NK-92 (cell line): Measurements from ENCODE around the gene GPR34.
"Not testable (repeated sequence)": the region's sequence is repeated elsewhere in the genome, so short reads cannot be mapped to it uniquely, and the experiment has no call there.

Source experiments
- DNase-seq: peaks from one replicate; lab custom pipeline; 2025; ENCODE audit not compliant: unreplicated experiment; lab: John Stamatoyannopoulos, UW

Gene GPR34

DNA sequence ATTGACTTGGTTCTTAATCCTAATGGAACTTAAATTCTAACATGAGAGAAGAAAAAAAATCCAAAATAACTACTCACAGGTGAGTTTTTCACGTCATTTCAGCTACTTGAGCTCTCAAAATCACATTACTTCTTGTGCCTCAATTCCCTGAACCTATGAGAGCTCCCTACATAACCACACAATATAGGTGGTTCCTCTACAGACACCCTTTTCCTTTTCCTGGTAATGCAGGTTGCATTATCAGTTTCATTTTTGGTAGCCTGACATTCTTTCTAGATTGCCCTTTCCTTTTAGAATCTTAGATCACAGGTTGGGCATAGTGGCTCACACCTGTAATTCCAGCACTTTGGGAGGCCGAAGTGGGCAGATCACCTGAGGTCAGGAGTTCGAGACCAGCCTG is 4.3 kb downstream of the GPR34 start:
- DNase-seq: no peak

DNA sequence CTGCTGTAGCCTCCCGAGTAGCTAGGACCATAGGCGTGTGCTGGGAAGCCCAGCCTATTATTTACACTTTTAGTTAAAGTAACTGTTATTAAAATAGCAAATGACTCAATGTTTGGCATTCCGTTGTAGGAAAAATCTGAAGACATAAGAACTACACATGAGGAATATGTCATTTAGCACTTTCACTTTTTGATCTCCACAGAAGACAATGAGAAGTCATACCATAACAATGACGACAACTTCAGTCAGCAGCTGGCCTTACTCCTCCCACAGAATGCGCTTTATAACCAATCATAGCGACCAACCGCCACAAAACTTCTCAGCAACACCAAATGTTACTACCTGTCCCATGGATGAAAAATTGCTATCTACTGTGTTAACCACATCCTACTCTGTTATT is 6.7 kb downstream of the GPR34 start:
- DNase-seq: no peak

DNA sequence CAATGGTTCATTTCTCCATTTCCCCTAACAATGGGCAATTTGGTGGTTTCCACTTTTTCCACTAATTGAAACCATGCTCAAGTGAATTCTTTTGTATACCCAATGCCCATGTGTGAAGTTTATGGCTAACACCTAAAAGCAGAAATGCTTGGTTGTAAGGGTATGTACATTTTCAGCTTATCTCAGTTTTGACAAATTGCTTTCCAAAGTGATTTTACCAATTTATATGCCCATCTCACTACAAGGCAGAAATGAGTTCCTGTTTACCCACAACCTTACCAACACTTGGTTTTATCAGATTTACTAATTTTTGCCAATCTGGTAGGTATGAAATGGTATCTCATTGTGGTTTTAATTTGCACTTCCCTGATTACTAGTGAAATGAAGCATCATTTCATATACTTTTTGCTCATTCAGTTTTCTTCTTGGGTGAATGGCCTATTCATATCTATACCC is 14.8 kb downstream of the GPR34 start:
- no peak for DNase-seq

DNA sequence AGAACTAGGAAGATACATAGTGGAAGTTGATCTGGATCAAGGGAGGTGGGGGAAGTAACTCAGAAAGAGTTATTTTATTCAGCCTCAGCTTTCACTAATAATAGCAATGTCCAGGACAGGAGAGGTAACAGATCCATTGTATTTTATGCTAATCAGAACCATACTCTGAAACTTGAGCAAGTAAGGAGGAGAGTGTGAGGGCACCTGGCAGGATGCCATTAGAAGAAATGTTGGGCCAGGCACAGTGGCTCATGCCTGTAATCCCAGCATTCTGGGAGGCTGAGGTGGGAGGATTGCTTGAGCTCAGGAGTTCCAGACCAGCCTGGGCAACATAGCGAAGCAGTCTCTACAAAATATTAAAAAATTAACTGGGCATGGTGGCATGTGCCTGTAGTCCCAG is 16.3 kb downstream of the GPR34 start:
- DNase-seq: no peak

DNA sequence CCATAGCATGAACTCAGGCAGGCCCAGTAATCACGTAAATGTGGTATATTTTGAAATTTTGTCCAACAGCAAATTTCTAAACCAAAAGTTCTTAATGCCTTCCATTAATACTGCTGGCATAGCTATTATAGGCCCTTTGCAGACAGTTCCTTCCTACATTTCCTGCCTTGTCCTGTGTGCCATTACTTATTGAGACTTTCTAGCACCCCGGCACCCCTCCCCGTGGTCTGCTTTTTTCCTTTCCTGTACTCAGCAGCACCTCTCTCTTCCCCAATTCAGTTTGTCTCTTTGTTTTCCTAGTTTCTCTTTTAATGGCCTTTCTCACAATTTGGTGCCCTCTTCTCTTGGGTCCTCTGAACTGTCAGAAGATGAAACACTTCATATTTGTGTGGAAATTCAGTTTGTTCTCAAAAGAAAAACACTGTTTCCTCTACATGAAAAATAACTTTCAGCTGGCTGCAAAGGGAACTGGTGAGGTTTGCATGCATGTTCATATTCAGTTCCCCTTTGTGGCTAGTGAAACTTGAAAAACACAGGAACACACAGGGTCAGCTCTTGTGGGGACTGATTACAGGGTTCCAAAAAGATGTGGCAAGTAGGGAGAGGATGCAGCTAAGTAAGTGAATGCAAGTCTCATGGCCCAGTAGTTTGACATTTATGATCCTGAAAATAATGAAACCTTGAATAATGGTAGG is 17.1 kb downstream of the GPR34 start:
- no peak for DNase-seq

DNA sequence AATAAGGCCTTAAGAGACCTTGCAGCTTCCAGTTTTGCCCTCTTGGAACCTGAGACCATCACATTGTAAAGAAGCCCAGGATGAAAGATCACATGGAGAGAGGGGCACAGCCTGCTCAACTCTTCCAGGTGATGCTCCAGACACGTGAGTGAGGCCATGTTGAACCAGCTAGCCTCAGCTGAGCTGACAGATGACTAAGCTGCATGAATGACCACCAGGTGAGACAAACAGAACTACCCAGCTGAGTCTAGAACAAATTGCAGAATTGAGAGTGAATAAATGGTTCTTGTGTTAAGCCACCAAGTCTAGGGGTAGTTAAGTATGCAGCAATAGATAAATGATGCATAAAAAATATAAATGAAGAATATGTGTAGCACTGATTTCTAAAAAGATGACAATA is 18.4 kb downstream of the GPR34 start:
- no peak for DNase-seq

DNA sequence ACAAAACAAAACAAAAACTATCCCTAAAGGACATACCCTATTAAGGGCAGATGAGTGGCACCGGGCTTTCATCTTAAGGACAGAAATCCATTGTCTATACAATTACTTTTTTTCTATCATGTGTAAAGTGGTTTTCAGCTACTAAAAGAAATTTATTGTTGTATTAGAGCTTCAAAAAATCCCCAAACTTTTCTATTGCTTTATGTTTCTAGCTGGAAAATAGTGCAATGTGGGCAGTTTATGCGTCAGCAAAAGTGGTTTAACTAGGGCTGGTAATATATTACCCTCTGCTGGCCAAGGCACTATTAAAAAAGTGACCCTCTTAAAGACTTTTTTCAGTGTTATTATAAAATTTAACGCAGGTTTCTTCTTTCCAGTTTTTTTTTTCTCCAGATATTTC is 19.7 kb downstream of the GPR34 start:
- no peak for DNase-seq

DNA sequence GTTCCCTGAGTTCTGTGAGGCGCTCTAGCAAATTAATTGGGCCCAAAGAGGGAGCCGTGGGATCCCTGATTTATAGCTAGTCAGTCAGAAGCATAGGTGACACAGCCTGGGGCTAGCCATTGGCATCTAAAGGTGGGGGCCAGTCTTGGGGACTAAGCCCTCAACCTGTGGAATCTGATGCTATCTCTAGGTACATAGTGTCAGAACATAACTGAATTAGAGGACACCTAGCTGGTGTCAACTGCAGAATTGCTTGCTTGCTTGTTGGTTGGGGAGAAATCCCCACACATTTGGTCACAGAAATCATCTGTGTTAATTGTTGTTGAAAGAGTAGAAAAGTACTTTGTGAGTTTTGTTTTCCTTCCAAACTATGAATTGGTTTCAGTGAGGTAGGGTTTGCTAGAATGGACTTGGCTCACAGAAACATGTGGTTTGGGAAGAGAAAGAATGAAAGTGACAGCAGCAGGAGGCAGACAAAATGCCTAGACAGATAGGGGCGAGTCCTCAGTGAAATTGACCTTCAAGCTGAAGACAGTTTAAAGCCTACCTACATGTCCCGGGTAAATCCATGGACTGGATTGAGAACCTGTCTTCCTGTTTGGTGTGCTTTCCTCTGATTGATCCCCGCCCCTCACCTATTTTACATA is 22.4 kb downstream of the GPR34 start:
- DNase-seq: no peak

DNA sequence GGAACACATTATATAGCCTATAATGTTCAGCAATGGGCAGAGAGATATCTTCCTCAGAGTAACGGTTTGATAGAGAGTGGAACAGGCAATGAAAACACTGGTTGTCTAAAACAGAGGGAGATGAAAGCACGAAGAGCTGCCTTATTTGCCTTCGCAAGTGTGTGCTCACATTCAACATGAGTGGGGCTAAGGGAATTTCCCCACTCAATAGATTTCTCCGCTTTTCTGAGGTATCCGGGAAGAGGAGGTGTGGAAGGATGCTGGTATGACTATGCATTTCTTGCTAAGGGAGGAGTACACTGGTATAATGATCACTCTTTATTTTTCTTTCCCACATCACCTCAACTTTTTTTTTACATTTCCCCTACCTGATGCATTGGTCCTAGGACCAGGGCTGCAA is 27.4 kb downstream of the GPR34 start:
- DNase-seq: no peak

DNA sequence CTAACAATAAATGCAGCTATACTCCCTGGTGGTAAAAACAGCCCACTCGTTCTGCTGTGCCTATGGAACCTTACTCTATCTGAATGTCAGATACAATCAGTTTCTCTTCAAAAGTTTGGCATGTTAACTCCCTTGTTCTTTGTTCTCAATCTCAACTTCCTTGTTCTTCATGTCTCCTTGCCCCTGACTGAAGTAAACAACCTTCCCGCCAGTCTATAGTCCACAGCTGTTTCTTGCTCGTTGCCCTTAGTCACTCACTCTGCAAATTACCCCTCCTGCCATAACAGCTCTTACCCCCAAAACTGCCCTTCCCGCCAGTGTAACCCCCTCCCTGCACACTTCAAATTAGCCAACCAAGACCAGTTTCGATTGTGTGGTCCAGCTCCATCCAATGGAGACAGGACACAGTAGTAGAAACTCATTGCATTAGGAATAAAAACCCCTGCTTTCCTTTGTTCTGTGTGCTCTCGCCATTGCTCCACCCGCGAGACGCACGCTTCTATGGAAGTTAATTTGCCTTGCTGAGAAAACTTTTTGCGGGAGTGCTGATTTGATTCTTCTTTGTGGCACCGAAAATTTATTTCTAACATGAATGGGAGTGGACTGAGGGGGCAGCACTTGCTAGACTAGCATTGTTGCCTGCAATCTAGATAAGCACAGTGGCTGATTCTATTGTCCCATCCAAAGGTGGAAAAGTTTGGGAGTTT is 28.1 kb downstream of the GPR34 start:
- DNase-seq: no peak

DNA sequence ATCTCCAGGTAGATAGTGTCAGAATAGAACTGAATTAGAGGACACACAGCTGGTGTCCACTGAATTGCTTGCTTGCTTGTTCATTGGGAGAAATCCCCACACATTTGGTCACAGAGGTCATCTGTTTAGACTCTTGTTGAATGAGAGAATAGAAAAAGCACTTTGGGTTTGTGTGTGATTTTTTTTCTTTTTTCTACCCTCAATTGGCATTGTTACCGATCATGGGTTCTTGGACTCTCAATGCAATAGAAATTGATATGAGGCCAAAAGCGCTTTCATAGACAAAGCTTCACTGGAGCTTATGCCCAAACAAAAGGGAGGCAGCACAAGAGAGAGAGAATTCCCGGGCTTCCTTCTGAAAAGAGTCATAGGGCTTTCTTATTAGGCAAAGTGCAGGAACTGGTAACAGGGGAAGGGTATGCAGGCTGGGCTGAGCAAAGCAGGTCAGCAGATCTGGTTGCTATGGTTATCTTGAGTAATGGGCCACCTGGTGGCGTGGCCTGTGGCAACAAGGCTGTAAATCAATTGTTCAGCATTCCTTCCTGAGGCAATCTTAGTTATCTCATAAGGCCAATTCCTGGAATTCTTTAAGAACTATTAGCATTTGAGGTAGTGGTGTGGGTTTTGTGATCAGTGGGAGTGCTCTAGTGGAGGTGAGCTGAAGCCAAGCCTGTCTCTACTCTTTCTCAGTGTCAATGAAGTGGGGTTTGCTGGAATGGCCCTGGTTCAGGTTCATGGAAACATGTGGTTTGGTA is 29.9 kb downstream of the GPR34 start:
- DNase-seq: no peak

DNA sequence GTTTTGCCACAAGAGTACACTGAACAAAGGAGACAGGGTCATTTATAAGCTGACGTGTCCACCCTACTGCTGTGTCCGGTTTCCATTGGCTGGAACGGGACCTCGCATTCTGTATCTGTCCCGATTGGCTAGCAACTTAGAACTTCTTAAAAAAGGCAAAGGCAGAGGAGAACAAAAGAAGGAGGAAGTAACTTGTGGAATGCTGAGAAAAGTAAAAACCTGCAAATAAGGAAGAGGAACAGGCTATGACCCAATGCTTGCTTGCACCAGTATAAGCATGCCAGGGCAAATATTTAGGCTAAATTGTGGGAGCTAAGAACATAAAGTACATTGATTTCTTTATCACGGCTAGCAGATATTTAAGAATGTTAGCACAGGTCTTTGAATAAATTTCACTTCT is 30.8 kb downstream of the GPR34 start:
- DNase-seq: not testable (repeated sequence)

DNA sequence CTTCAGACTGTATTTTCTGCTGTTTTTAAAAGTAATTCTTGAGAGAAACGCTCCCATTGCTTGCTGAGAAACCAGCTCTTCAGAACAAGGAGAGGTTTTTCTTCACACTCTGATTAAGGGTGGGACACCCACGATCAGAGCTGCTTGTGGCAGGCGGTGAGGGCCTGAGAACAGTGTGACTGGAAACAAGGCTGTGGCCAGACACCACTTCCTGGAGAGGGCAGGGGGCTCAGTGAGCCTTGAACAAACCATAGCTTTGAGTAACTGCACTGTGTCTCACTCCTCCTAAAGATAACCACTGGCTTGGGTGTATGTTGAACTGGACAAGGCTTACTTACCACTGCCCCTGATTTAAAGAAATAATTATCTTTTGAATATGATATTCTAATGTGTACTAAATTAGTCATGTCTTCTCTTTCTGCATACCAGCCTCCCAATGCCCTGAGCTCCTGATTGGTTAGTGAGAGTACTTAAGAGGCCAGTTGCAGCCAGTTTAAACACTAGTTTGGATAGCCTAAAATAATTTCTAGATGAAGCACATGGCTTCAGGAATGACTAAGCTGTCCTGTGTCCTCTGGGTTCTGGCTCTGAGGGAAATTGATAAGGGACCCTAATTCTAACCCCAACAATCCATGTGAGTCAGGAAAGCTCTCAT is 31.5 kb downstream of the GPR34 start:
- no peak for DNase-seq

DNA sequence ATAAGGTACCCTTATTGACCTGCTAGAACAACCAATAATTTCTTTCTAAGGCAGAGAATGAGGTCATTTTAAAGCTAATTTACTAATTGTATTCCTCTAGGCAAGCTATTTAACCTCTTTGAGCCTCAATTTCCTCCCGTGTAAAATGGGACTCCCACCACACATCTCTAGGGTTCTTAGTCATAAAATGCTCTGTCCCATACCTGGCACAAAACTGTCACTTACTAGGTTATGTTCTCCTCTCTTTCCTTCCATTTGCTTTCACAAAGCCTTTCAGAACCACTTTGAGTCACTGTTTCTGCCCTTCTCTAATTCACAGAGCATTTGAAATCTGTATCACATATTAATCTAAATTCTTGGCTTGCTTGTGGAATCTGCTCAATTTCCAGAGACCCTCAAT is 32.8 kb downstream of the GPR34 start:
- DNase-seq: no peak

DNA sequence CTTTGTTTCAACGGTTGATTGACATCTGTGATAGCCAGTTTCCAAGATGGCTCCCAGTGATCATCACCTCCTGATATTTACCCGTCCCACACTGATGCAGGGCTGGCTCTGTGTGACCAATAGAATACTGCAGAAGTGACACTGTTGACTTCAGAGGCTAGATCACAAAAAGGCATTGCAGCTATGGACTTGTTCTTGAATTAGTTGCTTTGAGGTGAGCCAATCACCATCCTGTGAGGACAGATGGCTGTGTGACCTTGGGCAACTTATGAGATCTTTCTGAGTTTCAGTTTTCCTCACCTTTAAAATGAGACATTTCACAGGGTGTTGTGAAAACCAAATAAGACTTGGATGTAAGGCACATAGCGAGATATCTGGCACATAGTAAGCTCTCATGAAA is 33.4 kb downstream of the GPR34 start:
- no peak for DNase-seq

DNA sequence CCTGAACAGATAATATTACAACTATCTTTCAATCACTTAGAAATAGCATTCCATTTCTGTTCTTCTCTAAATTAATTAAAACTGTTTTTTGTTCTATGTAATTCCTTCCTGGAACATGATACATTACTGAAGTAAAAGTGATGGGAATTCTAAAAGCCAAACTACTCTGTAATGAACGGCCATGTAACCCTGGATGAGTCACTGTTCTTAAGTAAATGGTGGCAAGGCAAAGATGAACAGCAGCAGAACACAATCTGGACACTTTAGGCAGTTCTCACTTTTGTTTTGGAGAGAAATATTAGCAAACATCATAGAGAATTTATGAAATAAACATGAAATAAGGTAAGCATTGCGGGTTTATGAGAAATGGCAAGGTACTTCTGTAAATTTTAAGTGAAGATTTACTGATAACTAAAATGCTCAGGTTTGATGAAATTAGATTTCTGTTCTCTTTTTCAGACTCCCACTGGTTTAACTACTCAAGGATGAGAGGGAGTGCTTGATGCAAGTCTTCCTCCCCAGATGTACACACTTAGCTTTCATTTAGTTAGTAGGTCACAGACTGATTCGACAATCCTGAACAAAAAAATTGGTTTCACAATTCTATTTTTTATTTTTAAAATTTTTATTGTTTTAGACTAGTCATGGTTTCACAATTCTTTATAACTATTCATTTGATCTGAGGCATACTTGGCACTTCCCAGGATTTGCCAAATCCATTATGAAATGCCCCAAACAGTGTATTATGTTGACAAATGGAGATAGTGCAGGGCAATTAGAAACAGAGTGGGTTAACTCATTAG is 34.2 kb downstream of the GPR34 start:
- DNase-seq: no peak

DNA sequence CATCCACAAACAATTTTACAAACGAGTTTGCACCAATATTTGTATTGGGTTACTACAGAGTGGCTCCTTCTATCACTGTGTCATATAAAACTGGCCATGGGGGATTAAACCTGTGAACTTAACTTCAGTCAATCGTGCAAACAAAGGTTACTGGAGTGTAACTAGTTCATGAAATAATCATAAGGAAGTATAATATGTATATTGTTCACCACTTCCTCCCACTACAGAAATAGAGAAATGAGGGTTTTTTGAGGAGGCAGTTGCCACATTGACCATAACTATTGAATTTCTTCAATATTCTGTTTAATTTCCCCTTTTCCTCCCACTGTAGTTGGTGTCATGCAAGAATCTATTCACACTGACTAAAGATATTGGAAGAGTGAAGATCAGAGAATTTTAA is 35.1 kb downstream of the GPR34 start, which contains the start of gene GPR82:
Gene GPR82 (plus strand): TSS at position 356 of the 400 bp plus-strand sequence. CDS start 2,846 bp downstream, outside the sequence.
- DNase-seq: no peak

DNA sequence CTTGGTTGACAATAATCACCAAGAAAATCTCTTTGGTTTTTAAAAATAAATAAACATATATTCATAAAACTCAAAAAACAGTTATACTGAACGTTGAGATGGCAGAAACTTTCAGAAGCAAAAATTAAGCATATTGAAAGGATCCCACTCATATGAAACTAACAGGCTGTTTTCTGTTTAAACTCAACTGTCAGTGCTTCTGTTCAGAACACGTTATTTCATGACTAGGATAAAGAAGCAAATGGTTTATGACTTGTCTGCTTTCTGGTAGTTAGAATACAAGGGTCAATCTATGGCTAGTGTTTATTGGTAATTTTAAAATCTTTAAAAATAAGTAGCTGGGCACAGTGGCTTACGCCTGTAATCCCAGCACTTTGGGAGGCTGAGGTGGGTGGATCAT is 39.4 kb downstream of the GPR34 start:
- DNase-seq: no peak

DNA sequence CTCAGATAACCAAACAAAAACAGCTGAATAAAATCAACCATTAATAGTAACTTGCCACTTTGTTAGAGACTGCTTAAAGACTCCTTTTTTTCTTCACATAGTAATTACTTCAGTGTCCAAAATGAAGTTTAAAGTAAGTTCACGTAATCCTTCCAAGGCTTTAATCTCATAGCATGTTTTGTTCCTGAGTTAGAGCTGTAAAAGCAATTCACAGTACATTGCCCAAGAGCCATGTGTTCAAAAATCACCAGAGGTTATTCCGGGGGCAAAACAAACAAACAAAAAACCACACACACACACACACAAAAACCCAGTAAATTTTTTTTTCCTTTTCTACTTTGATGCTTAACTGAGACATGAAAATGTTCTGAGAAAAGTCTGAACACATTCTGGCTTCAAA is 41.3 kb downstream of the GPR34 start:
- no peak for DNase-seq

DNA sequence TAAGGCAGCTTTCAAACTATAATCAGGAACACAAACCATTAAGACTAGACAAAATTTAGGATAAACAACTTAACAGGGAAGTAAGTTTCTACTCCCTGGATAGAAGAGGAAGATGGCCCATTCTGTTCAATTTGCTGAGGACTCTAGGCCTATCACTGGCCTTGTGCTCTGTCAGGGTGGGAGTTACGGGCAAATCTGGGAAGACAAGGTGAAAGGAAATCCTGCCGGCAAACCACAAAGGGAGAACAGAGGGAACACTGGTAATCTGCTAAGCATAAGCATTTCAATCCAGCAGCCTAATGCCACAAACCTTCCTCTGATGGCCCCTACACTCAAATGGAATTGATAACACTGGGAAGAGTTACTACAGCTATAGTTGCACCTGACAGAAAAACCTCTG is 43.5 kb downstream of the GPR34 start:
- no peak for DNase-seq
